Esophagus muscularis mucosa (tissue), 2 donors: ENCODE results near the gene GNPTG.

Experiments used
- POLR2A ChIP-seq: fragments of 450-650 bp; IDR thresholded peaks from one replicate; pipeline ENCODE4 v1.6.1; 2017; ENCODE audit warnings: antibody characterized with exemption, moderate library complexity, mild to moderate bottlenecking, low read depth
- POLR2AphosphoS5 ChIP-seq, 2 donors: sonication (generic); formaldehyde crosslinking; IDR thresholded peaks; one replicate each; pipeline ENCODE4 v1.6.1; 2017; ENCODE audit warnings: antibody characterized with exemption in 2 of 2

DNA sequence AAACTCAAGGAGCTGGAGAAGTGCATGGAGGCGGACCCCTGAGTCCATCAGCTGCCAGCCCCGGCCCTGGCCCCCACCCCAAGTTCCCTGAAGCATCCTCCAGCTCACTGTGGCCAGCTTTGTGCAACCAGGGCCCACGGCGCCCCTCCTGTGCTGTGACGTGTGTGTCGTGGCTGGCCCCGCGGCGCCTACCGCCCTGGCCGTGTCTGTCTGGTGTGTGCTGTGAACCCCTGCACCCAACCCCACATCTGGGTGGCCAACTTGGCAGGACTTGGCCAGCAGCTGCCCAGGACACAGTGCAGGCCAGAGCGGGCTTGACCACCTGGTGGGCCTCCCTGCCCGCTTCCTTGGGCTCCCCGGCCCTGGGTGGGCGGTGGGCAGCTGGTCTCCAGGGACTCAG lies 3.3 kb upstream of the GNPTG start:
- TF ChIP-seq POLR2AphosphoS5 (IDR thresholded peaks at IDR 0.05) (no peak), POLR2A (no peak)
